ENCODE measurements around the gene ACTR6. TPM values are rescaled to one million over a fixed set of nuclear protein-coding genes. Genes with fewer than 3 reads are reported as not detected.

ACTR6 gene
- total and polyA plus RNA-seq, 9 of the 15 experiments (the other 6 are each of a cell fraction or from before 2014, with no cell fraction given) = 26.1 to 109 (median 70.9) TPM

DNA sequence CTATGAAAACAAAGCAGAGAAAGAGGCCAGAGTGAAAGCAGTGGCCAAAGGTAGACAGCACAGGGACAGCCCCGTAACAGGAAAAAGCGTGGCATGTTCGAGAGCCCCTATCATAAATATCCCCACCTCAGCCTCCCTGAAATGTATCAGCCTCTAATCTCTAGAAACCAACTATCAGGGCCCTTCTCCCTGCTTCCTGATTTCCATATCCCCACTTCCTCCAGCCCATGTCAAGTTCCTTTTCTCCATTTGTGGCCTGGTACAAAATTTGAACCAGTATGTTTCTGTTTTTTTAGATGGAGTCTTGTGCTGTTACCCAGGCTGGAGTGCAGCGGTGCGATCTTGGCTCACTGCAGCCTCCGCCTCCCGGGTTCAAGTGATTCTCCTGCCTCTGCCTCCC lies 49.3 kb downstream of the ACTR6 start:
- no peak for DNase-seq (ENCODE audit: extremely low read depth in 1 of 4, low spot score in 3 of 4)
- 74% methylated on average over 7 of the region's 7 CpGs for WGBS (ENCODE audit: insufficient coverage, low coverage, missing lambda C conversion rate)
- Histone ChIP-seq H3K4me2 (ENCODE audit: insufficient read depth, low read length) (no peak overlapping the region), H3K27me3 (ENCODE audit: control insufficient read depth in 2 of 2, insufficient read depth in 2 of 2, low read length in 2 of 2) (no peaks in the 10 kb centered on the region), H3K4me3 (no peak overlapping the region), H3K9me3 (replicated peaks; ENCODE audit: control insufficient read depth, insufficient read depth, low read depth, low read length) (no peaks in the 10 kb centered on the region), H3K79me2 (ENCODE audit: control insufficient read depth, insufficient read depth, low read length) (no peaks in the 10 kb centered on the region), H3K27ac (ENCODE audit: extremely low read depth, low read depth, low read length) (no peak overlapping the region), H3K36me3 (ENCODE audit: control insufficient read depth, insufficient read depth, low read length) (no peaks in the 10 kb centered on the region), H3K9ac (ENCODE audit: insufficient read depth in 1 of 2, low read depth in 2 of 2, low read length in 2 of 2) (no peak overlapping the region), H3K4me1 (replicated peaks in 1 of 2; ENCODE audit: control insufficient read depth in 2 of 2, insufficient read depth in 2 of 2, low read length in 2 of 2) (no peaks in the 10 kb centered on the region), H3K9me1 (ENCODE audit: control insufficient read depth, insufficient read depth, low read length) (no peaks in the 10 kb centered on the region), H2AFZ (ENCODE audit: low read depth, low read length) (no peak overlapping the region), H4K20me1 (replicated peaks; ENCODE audit: control insufficient read depth, insufficient read depth, low read length) (no peaks in the 10 kb centered on the region)
- no peak for ATAC-seq
- ChIA-PET POLR2A (no interaction called here), CTCF (ENCODE audit: low intra/inter-chr PET ratio) (no interaction called here)
- intact Hi-C loops (cut with micrococcal nuclease) (no loop called here), in situ Hi-C loops (cut with MboI) (loop anchor here (10.0 kb wide), 1 partner anchor 325 kb away; the partner anchor contains the start of gene GAS2L3)
- no peak for FAIRE-seq
- BruUV-seq (replicated peaks) = no TSS peak
- TF ChIP-seq TGIF2 (CRISPR knock-in tag; IDR thresholded peaks at IDR 0.05) (no peak), ASH1L (IDR thresholded peaks at IDR 0.05; ENCODE audit: borderline replicate concordance, low read depth, partially characterized antibody) (no peak), DNMT1 (IDR thresholded peaks at IDR 0.05) (no peak), CBFA2T3 (IDR thresholded peaks at IDR 0.05) (no peak), ZBTB7A (IDR thresholded peaks at IDR 0.05; ENCODE audit: borderline replicate concordance, control insufficient read depth, low read depth, low read length) (no peak), KDM1A (IDR thresholded peaks at IDR 0.05) (no peak), ZNF121 (CRISPR knock-in tag; conservative IDR thresholded peaks at IDR 0.05) (no peak), NFE2 (IDR thresholded peaks at IDR 0.05; ENCODE audit: low read depth) (no peak), ZNF707 (CRISPR knock-in tag; conservative IDR thresholded peaks at IDR 0.05) (no peak), SMAD2 (IDR thresholded peaks at IDR 0.05; ENCODE audit: low read depth, low read length) (no peak), ZSCAN32 (CRISPR knock-in tag; IDR thresholded peaks at IDR 0.05) (no peak), NFIC (IDR thresholded peaks at IDR 0.05) (no peak), MEF2A (IDR thresholded peaks at IDR 0.05; ENCODE audit: control insufficient read depth, low read depth, low read length) (no peak)
- TF ChIP-seq, protein P1, sequence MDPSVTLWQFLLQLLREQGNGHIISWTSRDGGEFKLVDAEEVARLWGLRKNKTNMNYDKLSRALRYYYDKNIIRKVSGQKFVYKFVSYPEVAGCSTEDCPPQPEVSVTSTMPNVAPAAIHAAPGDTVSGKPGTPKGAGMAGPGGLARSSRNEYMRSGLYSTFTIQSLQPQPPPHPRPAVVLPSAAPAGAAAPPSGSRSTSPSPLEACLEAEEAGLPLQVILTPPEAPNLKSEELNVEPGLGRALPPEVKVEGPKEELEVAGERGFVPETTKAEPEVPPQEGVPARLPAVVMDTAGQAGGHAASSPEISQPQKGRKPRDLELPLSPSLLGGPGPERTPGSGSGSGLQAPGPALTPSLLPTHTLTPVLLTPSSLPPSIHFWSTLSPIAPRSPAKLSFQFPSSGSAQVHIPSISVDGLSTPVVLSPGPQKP (CRISPR knock-in tag; IDR thresholded peaks at IDR 0.05) = no peak
- TF ChIP-seq, protein P2, sequence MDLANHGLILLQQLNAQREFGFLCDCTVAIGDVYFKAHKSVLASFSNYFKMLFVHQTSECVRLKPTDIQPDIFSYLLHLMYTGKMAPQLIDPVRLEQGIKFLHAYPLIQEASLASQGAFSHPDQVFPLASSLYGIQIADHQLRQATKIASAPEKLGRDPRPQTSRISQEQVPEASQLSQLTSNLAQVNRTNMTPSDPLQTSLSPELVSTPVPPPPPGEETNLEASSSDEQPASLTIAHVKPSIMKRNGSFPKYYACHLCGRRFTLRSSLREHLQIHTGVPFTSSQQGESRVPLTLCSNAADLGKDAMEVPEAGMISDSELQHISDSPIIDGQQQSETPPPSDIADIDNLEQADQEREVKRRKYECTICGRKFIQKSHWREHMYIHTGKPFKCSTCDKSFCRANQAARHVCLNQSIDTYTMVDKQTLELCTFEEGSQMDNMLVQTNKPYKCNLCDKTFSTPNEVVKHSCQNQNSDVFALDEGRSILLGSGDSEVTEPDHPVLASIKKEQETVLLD (IDR thresholded peaks at IDR 0.05) = no peak
- TF ChIP-seq, protein P3, sequence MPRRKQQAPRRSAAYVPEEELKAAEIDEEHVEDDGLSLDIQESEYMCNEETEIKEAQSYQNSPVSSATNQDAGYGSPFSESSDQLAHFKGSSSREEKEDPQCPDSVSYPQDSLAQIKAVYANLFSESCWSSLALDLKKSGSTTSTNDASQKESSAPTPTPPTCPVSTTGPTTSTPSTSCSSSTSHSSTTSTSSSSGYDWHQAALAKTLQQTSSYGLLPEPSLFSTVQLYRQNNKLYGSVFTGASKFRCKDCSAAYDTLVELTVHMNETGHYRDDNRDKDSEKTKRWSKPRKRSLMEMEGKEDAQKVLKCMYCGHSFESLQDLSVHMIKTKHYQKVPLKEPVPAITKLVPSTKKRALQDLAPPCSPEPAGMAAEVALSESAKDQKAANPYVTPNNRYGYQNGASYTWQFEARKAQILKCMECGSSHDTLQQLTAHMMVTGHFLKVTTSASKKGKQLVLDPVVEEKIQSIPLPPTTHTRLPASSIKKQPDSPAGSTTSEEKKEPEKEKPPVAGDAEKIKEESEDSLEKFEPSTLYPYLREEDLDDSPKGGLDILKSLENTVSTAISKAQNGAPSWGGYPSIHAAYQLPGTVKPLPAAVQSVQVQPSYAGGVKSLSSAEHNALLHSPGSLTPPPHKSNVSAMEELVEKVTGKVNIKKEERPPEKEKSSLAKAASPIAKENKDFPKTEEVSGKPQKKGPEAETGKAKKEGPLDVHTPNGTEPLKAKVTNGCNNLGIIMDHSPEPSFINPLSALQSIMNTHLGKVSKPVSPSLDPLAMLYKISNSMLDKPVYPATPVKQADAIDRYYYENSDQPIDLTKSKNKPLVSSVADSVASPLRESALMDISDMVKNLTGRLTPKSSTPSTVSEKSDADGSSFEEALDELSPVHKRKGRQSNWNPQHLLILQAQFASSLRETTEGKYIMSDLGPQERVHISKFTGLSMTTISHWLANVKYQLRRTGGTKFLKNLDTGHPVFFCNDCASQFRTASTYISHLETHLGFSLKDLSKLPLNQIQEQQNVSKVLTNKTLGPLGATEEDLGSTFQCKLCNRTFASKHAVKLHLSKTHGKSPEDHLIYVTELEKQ (CRISPR knock-in tag; IDR thresholded peaks at IDR 0.05) = no peak
- TF ChIP-seq, protein P4, sequence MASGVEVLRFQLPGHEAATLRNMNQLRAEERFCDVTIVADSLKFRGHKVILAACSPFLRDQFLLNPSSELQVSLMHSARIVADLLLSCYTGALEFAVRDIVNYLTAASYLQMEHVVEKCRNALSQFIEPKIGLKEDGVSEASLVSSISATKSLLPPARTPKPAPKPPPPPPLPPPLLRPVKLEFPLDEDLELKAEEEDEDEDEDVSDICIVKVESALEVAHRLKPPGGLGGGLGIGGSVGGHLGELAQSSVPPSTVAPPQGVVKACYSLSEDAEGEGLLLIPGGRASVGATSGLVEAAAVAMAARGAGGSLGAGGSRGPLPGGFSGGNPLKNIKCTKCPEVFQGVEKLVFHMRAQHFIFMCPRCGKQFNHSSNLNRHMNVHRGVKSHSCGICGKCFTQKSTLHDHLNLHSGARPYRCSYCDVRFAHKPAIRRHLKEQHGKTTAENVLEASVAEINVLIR (CRISPR knock-in tag; IDR thresholded peaks at IDR 0.05) = no peak

Measured in K562 (cell line).